HG03097 (cell line): Measurements from ENCODE around the gene WDR37.
"Not testable (repeated sequence)": the region's sequence is repeated elsewhere in the genome, so short reads cannot be mapped to it uniquely, and the experiment has no call there.

ENCODE experiments used
- ATAC-seq: cut with Tn5 transposase; IDR thresholded peaks from one replicate; pipeline ENCODE4 v1.9.1; 2021; ENCODE audit not compliant: unreplicated experiment, low FRiP score

The WDR37 gene

GRCh38 chr10:1101946-1102345 is 45.8 kb downstream of the WDR37 start:
- no peak for ATAC-seq

GRCh38 chr10:1102416-1102815 is 46.2 kb downstream of the WDR37 start:
- no peak for ATAC-seq

- no peak for ATAC-seq
Measured at GRCh38 chr10:1102831-1103230, 46.6 kb downstream of the WDR37 start.

GRCh38 chr10:1103551-1103950 is 47.4 kb downstream of the WDR37 start:
- no peak for ATAC-seq

GRCh38 chr10:1104971-1105370 is 48.8 kb downstream of the WDR37 start:
- ATAC-seq: no peak

GRCh38 chr10:1107004-1107403 is 50.8 kb downstream of the WDR37 start:
- no peak for ATAC-seq

- ATAC-seq: no peak
Measured at GRCh38 chr10:1107679-1108078, 51.5 kb downstream of the WDR37 start.

GRCh38 chr10:1109795-1110673 is 53.8 kb downstream of the WDR37 start:
- ATAC-seq: peak; percentile 83

- no peak for ATAC-seq
Measured at GRCh38 chr10:1110674-1111119, 54.5 kb downstream of the WDR37 start.

- no peak for ATAC-seq
Measured at GRCh38 chr10:1114315-1114714, 58.1 kb downstream of the WDR37 start.

- no peak for ATAC-seq
Measured at GRCh38 chr10:1114719-1115606, 58.8 kb downstream of the WDR37 start.

- no peak for ATAC-seq
Measured at GRCh38 chr10:1115607-1115955, 59.4 kb downstream of the WDR37 start.

GRCh38 chr10:1116051-1116450 is 59.9 kb downstream of the WDR37 start:
- ATAC-seq: no peak

- no peak for ATAC-seq
Measured at GRCh38 chr10:1116696-1117280, 60.6 kb downstream of the WDR37 start.

GRCh38 chr10:1117651-1118050 is 61.5 kb downstream of the WDR37 start:
- ATAC-seq: no peak

- ATAC-seq: not testable (repeated sequence)
Measured at GRCh38 chr10:1118318-1118717, 62.1 kb downstream of the WDR37 start.

- ATAC-seq: no peak
Measured at GRCh38 chr10:1119027-1119426, 62.8 kb downstream of the WDR37 start.

- no peak for ATAC-seq
Measured at GRCh38 chr10:1119501-1119900, 63.3 kb downstream of the WDR37 start.

GRCh38 chr10:1120306-1120705 is 64.1 kb downstream of the WDR37 start:
- no peak for ATAC-seq

GRCh38 chr10:1120801-1121211 is 64.6 kb downstream of the WDR37 start:
- ATAC-seq: no peak
